SK-N-SH treated with all-trans-retinoic acid at 6 μM for 48 hours (cell line): ENCODE data around the gene CATSPERZ.

Source experiments
- ATAC-seq: fragments of 200-7000 bp; cut with Tn5 transposase; 3 replicates; pipeline ENCODE4 v1.9.1; 2020; ENCODE audit warnings: mild to moderate bottlenecking, moderate library complexity
- ARNTL ChIP-seq: fragments of 450-650 bp; formaldehyde crosslinking; IDR thresholded peaks from 2 replicates; pipeline ENCODE4 v1.5.0; 2020; ENCODE audit warnings: low read depth, mild to moderate bottlenecking, moderate library complexity, borderline replicate concordance
- BACH2 ChIP-seq: fragments of 250-450 bp; sonication (Bioruptor Pico); IDR thresholded peaks from 2 replicates; pipeline ENCODE4 v1.9.0; 2021; ENCODE audit warnings: mild to moderate bottlenecking, borderline replicate concordance
- CREB5 ChIP-seq: fragments of 250-450 bp; sonication (Bioruptor Pico); IDR thresholded peaks from 2 replicates; pipeline ENCODE4 v1.5.1; 2020; ENCODE audit warnings: low read depth, mild to moderate bottlenecking, moderate library complexity
- CSDC2 ChIP-seq: fragments of 250-450 bp; sonication (Bioruptor Pico); IDR thresholded peaks from 2 replicates; pipeline ENCODE4 v1.5.0; 2020; ENCODE audit warnings: mild to moderate bottlenecking, moderate library complexity
- CSRNP3 ChIP-seq: fragments of 250-450 bp; sonication (Bioruptor Pico); IDR thresholded peaks from 2 replicates; pipeline ENCODE4 v1.5.1; 2021; ENCODE audit warnings: mild to moderate bottlenecking, moderate library complexity
- ESRRG ChIP-seq: fragments of 250-450 bp; sonication (Bioruptor Pico); IDR thresholded peaks from 2 replicates; pipeline ENCODE4 v1.6.1; 2021; ENCODE audit warnings: mild to moderate bottlenecking
- GLIS3 ChIP-seq: fragments of 250-450 bp; sonication (Bioruptor Pico); IDR thresholded peaks from 2 replicates; pipeline ENCODE4 v1.5.0; 2020; ENCODE audit warnings: mild to moderate bottlenecking, moderate library complexity
- ISL1 ChIP-seq: fragments of 250-450 bp; sonication (Bioruptor Pico); IDR thresholded peaks from 2 replicates; pipeline ENCODE4 v2.1.2; 2022; ENCODE audit warnings: mild to moderate bottlenecking, moderate library complexity
- OSR1 ChIP-seq: fragments of 250-450 bp; sonication (Bioruptor Pico); IDR thresholded peaks from 2 replicates; pipeline ENCODE4 v1.8.0; 2022; ENCODE audit warnings: moderate library complexity, mild to moderate bottlenecking, inconsistent platforms
- PATZ1 ChIP-seq: fragments of 250-450 bp; sonication (Bioruptor Pico); IDR thresholded peaks from 2 replicates; pipeline ENCODE4 v1.8.0; 2020; ENCODE audit warnings: mild to moderate bottlenecking, moderate library complexity, borderline replicate concordance
- PPARA ChIP-seq: fragments of 250-450 bp; sonication (Bioruptor Pico); IDR thresholded peaks from 2 replicates; pipeline ENCODE4 v1.5.0; 2020; ENCODE audit warnings: mild to moderate bottlenecking, borderline replicate concordance
- RARB ChIP-seq: fragments of 250-450 bp; sonication (Bioruptor Pico); IDR thresholded peaks from 2 replicates; pipeline ENCODE4 v1.8.0; 2021; ENCODE audit warnings: mild to moderate bottlenecking, moderate library complexity
- SNAI2 ChIP-seq: fragments of 250-450 bp; sonication (Bioruptor Pico); IDR thresholded peaks from 2 replicates; pipeline ENCODE4 v1.5.0; 2020; ENCODE audit warnings: mild to moderate bottlenecking, moderate library complexity
- TCF4 ChIP-seq: fragments of 250-450 bp; sonication (Bioruptor Pico); IDR thresholded peaks from 2 replicates; pipeline ENCODE4 v1.8.0; 2021; ENCODE audit warnings: mild to moderate bottlenecking, moderate library complexity, borderline replicate concordance
- TOX ChIP-seq: fragments of 250-450 bp; sonication (Bioruptor Pico); IDR thresholded peaks from 2 replicates; pipeline ENCODE4 v1.8.0; 2021; ENCODE audit warnings: mild to moderate bottlenecking, moderate library complexity, borderline replicate concordance
- TSHZ2 ChIP-seq: fragments of 250-450 bp; sonication (Bioruptor Pico); IDR thresholded peaks from 2 replicates; pipeline ENCODE4 v1.5.0; 2020; ENCODE audit warnings: mild to moderate bottlenecking, moderate library complexity
- ZC3H10 ChIP-seq: fragments of 250-450 bp; sonication (Bioruptor Pico); IDR thresholded peaks from 2 replicates; pipeline ENCODE4 v1.5.1; 2021; ENCODE audit warnings: mild to moderate bottlenecking, moderate library complexity
- ZFP3 ChIP-seq: fragments of 250-450 bp; sonication (Bioruptor Pico); IDR thresholded peaks from 2 replicates; pipeline ENCODE4 v1.5.0; 2020; ENCODE audit warnings: mild to moderate bottlenecking, moderate library complexity
- ZFP30 ChIP-seq: fragments of 450-650 bp; formaldehyde crosslinking; IDR thresholded peaks from 2 replicates; pipeline ENCODE4 v1.5.0; 2022; ENCODE audit warnings: mild to moderate bottlenecking, moderate library complexity
- ZNF565 ChIP-seq: fragments of 450-650 bp; formaldehyde crosslinking; conservative IDR thresholded peaks from 2 replicates; pipeline ENCODE4 v1.5.0; 2020; ENCODE audit warnings: low read depth, mild to moderate bottlenecking, moderate library complexity
- ZNF70 ChIP-seq: fragments of 450-650 bp; formaldehyde crosslinking; IDR thresholded peaks from 2 replicates; pipeline ENCODE4 v1.5.0; 2020; ENCODE audit warnings: mild to moderate bottlenecking, moderate library complexity
- ZNF8 ChIP-seq: fragments of 450-650 bp; formaldehyde crosslinking; IDR thresholded peaks from 2 replicates; pipeline ENCODE4 v1.5.0; 2020; ENCODE audit warnings: mild to moderate bottlenecking, moderate library complexity

The CATSPERZ gene

GRCh38 chr11:64312947-64313346 lies 12.8 kb downstream of the CATSPERZ start:
- TF ChIP-seq TOX (CRISPR knock-in tag) = no peak
- no peak for TF ChIP-seq ARNTL (CRISPR knock-in tag)
- no peak for TF ChIP-seq CSDC2 (CRISPR knock-in tag)
- TF ChIP-seq CSRNP3 = no peak
- no peak for TF ChIP-seq TSHZ2
- no peak for TF ChIP-seq OSR1 (CRISPR knock-in tag)
- TF ChIP-seq GLIS3 (CRISPR knock-in tag) = no peak
- TF ChIP-seq TCF4 (CRISPR knock-in tag) = no peak
- no peak for TF ChIP-seq RARB (CRISPR knock-in tag)
- no peak for TF ChIP-seq ZC3H10 (CRISPR knock-in tag)
- no peak for TF ChIP-seq PPARA
- TF ChIP-seq PATZ1 (CRISPR knock-in tag) = no peak
- no peak for TF ChIP-seq CREB5
- TF ChIP-seq ZNF565 (CRISPR knock-in tag) = no peak
- TF ChIP-seq ZNF8 = no peak
- no peak for TF ChIP-seq ZFP3
- TF ChIP-seq ISL1 (CRISPR knock-in tag) = no peak
- TF ChIP-seq ZNF70 (CRISPR knock-in tag) = no peak
- TF ChIP-seq ZFP30 = no peak
- TF ChIP-seq BACH2 (CRISPR knock-in tag) = no peak
- ATAC-seq = no peak

- TF ChIP-seq SNAI2 (CRISPR knock-in tag) (no peak), TSHZ2 (no peak), CSRNP3 (no peak), CSDC2 (CRISPR knock-in tag) (no peak), RARB (CRISPR knock-in tag) (no peak), ESRRG (no peak), PPARA (no peak), ZNF8 (no peak), BACH2 (CRISPR knock-in tag) (no peak), CREB5 (no peak), OSR1 (CRISPR knock-in tag) (no peak), TCF4 (CRISPR knock-in tag) (no peak), ARNTL (CRISPR knock-in tag) (no peak), GLIS3 (CRISPR knock-in tag) (no peak), ZNF565 (CRISPR knock-in tag) (no peak), ZNF70 (CRISPR knock-in tag) (no peak)
- no peak for ATAC-seq
Measured at GRCh38 chr11:64313491-64314145, 13.5 kb downstream of the CATSPERZ start.
